ENCODE measurements around the gene STEAP4.

GRCh38 chr7:88268858-88269257 is 37.8 kb downstream of the STEAP4 start:
- TF ChIP-seq CTCF (conservative IDR thresholded peaks at IDR 0.05; ENCODE audit: low read depth in 2 of 2) (no peak), CREB1 (CRISPR knock-in tag; IDR thresholded peaks at IDR 0.05; ENCODE audit: low read depth) (no peak), EZH2 (IDR thresholded peaks at IDR 0.05; ENCODE audit: low read depth, unreplicated experiment) (no peak)

Data from GM23338 (cell line).